ENCODE measurements around the gene UBE4B. TPM values are rescaled to one million over a fixed set of nuclear protein-coding genes. Genes with fewer than 3 reads are reported as not detected.

The UBE4B gene
- total and polyA plus RNA-seq, 7 donors, result 28.8 to 90.9 (median 48.5) TPM

DNA sequence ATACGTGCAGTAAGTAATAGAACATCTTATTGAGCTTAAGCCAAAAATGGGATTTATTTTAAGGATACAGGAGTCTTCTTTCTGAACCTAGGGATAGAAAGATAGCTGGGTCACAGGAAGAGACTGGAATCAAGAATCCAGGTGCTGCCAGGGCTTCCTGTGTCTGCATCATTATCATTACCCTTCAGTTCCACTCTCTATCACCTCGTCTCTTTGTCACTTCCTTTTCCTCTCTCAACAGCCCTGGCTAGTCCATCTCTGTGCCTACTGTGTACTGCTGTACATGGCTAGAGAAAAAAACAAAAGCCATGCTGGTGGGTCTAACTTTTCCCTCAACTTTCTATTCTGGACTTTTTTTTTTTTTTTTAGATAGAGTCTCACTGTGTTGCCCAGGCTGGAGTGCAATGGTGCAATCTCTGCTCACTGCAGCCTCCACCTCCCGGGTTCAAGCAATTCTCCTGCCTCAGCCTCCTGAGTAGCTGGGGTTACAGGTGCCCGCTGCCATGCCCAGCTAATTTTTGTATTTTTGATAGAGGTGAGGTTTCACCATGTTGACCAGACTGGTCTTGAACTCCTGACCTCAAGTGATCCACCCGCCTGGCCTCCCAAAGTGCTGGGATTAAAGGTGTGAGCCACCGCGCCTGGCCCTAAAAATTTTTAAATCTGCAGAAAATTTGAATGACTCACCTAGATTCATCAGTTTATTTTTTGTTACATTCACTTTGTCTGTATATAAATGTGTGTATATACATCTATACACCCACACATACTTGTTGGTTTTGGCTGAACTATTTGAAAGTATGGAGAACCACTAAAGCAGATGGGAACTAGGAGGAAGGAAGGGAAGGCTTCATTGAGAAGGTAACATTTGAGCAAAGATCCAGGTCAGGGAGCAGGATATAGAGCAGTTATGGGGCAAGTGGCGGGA, 31.9 kb downstream of the UBE4B start:
- peak overlapping the region; percentile 30 for H3K27ac ChIP-seq
- no peak for DNase-seq

DNA sequence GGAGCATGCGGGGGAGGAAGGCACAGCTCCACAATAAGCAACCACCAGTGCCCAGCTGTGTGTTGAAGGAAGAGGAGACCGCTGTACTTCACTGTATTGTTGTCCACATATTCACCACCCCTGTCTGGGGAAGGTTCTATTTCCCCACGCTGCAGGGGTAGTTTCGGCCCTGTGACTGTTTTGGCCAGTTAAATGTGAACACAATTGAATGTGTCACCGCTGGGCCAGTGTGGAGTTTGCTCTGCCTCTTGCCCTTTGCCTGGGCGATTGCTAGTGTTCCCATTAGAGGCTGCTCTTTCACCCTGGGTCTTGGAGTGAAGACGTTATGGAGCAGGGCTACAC, 32.6 kb downstream of the UBE4B start:
- H3K27ac ChIP-seq, result peak overlapping the region; percentile 30
- 69 to 74% (median 70%) methylated on average over 7 of the region's 7 CpGs for WGBS, 3 donors

More for the DNA sequence above, 31.9 kb downstream of the UBE4B start:
- no peaks in the 10 kb centered on the region for H3K27me3 ChIP-seq (ENCODE audit: insufficient read depth in 3 of 3, low read length in 2 of 3)
- no peaks in the 10 kb centered on the region for H3K9me3 ChIP-seq
- no peak for ATAC-seq
- H3K36me3 ChIP-seq (ENCODE audit: insufficient read depth in 1 of 2, low read depth in 1 of 2), result no peaks in the 10 kb centered on the region
- 84 to 86% (median 86%) methylated on average over 8 of the region's 8 CpGs for WGBS, 3 donors
- no peak overlapping the region for H3K4me3 ChIP-seq
- intact Hi-C loops (cut with DNase I), result no loop called here
- H3K4me1 ChIP-seq, result peaks cover 48% of the 10 kb centered on the region
- TF ChIP-seq, protein P1, sequence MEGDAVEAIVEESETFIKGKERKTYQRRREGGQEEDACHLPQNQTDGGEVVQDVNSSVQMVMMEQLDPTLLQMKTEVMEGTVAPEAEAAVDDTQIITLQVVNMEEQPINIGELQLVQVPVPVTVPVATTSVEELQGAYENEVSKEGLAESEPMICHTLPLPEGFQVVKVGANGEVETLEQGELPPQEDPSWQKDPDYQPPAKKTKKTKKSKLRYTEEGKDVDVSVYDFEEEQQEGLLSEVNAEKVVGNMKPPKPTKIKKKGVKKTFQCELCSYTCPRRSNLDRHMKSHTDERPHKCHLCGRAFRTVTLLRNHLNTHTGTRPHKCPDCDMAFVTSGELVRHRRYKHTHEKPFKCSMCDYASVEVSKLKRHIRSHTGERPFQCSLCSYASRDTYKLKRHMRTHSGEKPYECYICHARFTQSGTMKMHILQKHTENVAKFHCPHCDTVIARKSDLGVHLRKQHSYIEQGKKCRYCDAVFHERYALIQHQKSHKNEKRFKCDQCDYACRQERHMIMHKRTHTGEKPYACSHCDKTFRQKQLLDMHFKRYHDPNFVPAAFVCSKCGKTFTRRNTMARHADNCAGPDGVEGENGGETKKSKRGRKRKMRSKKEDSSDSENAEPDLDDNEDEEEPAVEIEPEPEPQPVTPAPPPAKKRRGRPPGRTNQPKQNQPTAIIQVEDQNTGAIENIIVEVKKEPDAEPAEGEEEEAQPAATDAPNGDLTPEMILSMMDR (IDR thresholded peaks at IDR 0.05), result no peak

DNA sequence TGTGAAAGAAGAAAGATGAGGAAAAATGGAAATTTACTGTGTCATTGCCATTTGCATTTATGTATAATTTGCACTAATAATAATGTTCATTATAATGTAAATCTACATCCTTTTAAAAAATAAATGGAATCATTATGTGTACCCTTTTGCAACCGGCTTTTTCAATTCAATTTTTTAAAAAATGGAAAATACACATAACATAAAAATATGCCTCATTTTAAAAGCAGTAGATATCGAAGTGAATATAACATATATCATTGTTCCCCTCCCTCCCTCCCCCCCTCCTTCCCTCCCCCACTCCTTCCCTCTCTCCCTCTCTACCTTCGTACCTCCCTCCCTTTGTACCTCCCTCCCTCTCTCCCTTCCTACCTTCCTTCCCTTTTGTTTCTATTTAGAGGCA, 33.0 kb downstream of the UBE4B start:
- no peaks in the 10 kb centered on the region for H3K9me3 ChIP-seq
- peak overlapping the region; percentile 73 for H3K27ac ChIP-seq
- no peaks in the 10 kb centered on the region for H3K36me3 ChIP-seq (ENCODE audit: insufficient read depth in 1 of 2, low read depth in 1 of 2)
- no peak for DNase-seq
- ATAC-seq, result no peak
- 79 to 89% (median 86%) methylated on average over 3 of the region's 3 CpGs for WGBS, 3 donors
- H3K4me3 ChIP-seq, result no peak overlapping the region
- TF ChIP-seq, protein P1 (IDR thresholded peaks at IDR 0.05), result no peak
- intact Hi-C loops (cut with DNase I), result no loop called here
- no peaks in the 10 kb centered on the region for H3K27me3 ChIP-seq (ENCODE audit: insufficient read depth in 3 of 3, low read length in 2 of 3)
- peaks cover 41% of the 10 kb centered on the region for H3K4me1 ChIP-seq

More for the DNA sequence above, 32.6 kb downstream of the UBE4B start:
- intact Hi-C loops (cut with DNase I), result no loop called here
- no peaks in the 10 kb centered on the region for H3K36me3 ChIP-seq (ENCODE audit: insufficient read depth in 1 of 2, low read depth in 1 of 2)
- no peaks in the 10 kb centered on the region for H3K27me3 ChIP-seq (ENCODE audit: insufficient read depth in 3 of 3, low read length in 2 of 3)
- DNase-seq (no peak), ATAC-seq (peak; percentile 24 to 47 (median 34))
- H3K9me3 ChIP-seq, result no peaks in the 10 kb centered on the region
- H3K4me1 ChIP-seq, result peaks cover 46% of the 10 kb centered on the region
- no peak overlapping the region for H3K4me3 ChIP-seq
- TF ChIP-seq, protein P1 (IDR thresholded peaks at IDR 0.05), result no peak

DNA sequence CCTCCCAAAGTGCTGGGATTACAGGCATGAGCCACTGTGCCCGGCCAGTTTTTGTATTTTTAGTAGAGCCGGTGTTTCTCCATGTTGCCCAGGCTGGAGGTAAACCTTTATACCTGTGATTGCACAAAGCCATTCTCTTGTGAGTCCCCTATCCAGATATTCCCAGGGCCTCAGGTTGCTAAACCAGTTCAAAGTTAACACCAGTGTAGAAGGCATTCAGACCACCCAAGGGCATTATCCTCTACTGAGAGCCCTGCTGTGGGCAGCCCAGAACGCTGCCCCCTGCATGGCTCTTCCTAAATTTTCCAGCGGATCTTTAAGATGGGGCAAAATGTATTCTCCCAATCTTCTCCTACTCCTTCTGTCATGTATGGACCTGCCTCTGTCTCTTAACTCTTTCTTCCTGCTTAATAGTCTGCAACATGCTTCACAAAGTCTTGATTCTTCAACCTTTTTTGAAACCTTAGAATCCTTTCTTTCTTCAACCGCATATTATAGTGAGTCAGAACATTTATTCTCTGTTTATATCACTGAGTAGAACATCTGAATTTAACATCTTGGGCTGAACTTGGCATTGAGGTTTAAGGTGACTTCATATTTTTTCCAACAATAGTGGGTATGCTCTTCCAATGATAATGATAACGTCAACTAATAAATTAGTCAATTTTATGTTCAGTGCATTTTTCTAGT, 36.0 kb downstream of the UBE4B start:
- H3K27me3 ChIP-seq (ENCODE audit: insufficient read depth in 3 of 3, low read length in 2 of 3), result no peaks in the 10 kb centered on the region
- 79 to 86% (median 83%) methylated on average over 6 of the region's 6 CpGs for WGBS, 3 donors
- H3K27ac ChIP-seq, result peak overlapping the region; percentile 3
- H3K4me1 ChIP-seq, result peaks cover 33% of the 10 kb centered on the region
- ATAC-seq, result no peak
- intact Hi-C loops (cut with DNase I), result no loop called here
- H3K4me3 ChIP-seq, result no peak overlapping the region
- no peak for DNase-seq
- TF ChIP-seq, protein P1 (IDR thresholded peaks at IDR 0.05), result no peak
- H3K9me3 ChIP-seq, result no peaks in the 10 kb centered on the region
- peaks cover 0 to 17% of the 10 kb centered on the region in 2 donors for H3K36me3 ChIP-seq (ENCODE audit: insufficient read depth in 1 of 2, low read depth in 1 of 2)
